RWPE2 (cell line): ENCODE results near the gene ICAM2.

Experiments used
- ATAC-seq: fragments of 200-7000 bp; cut with Tn5 transposase; 3 replicates; pipeline ENCODE4 v1.9.1; 2021; ENCODE audit warnings: low read depth
- DNase-seq: peaks from one replicate; pipeline ENCODE4 v3.0.0-alpha.2; 2020; ENCODE audit warnings: low spot score
- H3K27ac ChIP-seq: fragments of 450-650 bp; 2 replicates; pipeline ENCODE4 v1.5.1; 2017; ENCODE audit warnings: mild to moderate bottlenecking; ENCODE audit not compliant: poor library complexity, severe bottlenecking
- H3K27me3 ChIP-seq: fragments of 250-450 bp; sonication (Bioruptor Pico); 2 replicates; pipeline ENCODE4 v1.5.1; 2021; ENCODE audit warnings: mild to moderate bottlenecking, moderate library complexity; ENCODE audit not compliant: insufficient read depth, poor library complexity, severe bottlenecking
- H3K36me3 ChIP-seq: fragments of 250-450 bp; sonication (Bioruptor Pico); 2 replicates; pipeline ENCODE4 v1.5.1; 2020; ENCODE audit warnings: low read depth, mild to moderate bottlenecking, moderate library complexity
- H3K4me1 ChIP-seq: fragments of 250-450 bp; sonication (Bioruptor Pico); 2 replicates; pipeline ENCODE4 v1.5.1; 2021; ENCODE audit warnings: mild to moderate bottlenecking, moderate library complexity; ENCODE audit not compliant: insufficient read depth, poor library complexity, severe bottlenecking
- H3K4me3 ChIP-seq: fragments of 250-450 bp; sonication (Bioruptor Pico); 2 replicates; pipeline ENCODE4 v1.5.1; 2021; ENCODE audit warnings: mild to moderate bottlenecking, moderate library complexity; ENCODE audit not compliant: severe bottlenecking
- H3K9me3 ChIP-seq: fragments of 250-450 bp; sonication (Bioruptor Pico); 2 replicates; pipeline ENCODE4 v1.5.1; 2021; ENCODE audit warnings: mild to moderate bottlenecking, moderate library complexity; ENCODE audit not compliant: severe bottlenecking
- TF ChIP-seq, protein P1 (sequence below): fragments of 450-650 bp; IDR thresholded peaks from one replicate; pipeline ENCODE4 v1.5.1; 2017; ENCODE audit warnings: mild to moderate bottlenecking, moderate library complexity; ENCODE audit not compliant: poor library complexity, severe bottlenecking

ICAM2 gene

DNA sequence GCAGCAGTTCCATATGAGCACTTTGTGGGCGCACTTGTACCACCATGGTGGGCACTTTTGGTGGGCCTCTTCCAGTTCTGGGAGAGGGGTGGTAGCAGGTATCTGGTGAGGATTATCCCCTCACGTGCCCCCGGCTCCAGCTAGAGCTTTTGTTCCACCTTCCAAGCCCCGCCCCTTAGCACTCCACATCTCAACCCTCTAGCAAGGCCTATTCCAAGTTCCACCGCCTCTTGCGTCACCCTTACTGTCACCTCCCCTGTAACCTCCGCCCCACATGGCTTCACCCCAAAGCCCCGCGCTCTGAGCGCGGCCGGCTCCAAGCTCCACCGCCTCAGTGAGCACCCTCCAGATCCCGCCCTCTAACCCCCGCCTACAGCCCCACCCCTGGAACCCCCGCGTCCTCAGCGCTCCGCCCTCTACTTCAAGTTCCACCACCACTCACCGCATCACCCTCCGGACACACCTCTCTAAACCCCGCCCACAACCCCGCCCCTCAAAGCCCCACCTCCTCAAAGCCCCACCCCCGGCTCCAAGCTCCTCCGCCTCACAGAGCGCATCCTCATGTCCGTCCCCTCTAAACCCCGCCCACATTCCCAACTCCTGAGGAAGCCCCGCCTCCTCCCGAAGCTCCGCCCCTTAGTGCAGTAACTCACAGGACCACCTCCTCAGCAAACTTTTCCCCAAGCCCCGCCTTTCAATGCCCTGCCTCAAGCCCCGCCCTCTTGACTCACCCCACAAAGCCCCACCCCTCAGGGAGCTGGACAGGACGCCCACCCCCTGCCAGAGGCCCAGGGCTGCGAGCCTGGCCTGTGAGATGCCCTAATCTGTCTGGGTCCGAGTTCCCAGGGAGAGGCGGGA is 58.8 kb downstream of the ICAM2 start:
- Histone ChIP-seq H3K27me3 (no peaks in the 10 kb centered on the region), H3K4me3 (no peak overlapping the region), H3K9me3 (no peaks in the 10 kb centered on the region), H3K36me3 (no peaks in the 10 kb centered on the region), H3K27ac (no peak overlapping the region), H3K4me1 (no peaks in the 10 kb centered on the region)
- DNase-seq (no peak), ATAC-seq (peak; percentile 51)
- TF ChIP-seq, protein P1, sequence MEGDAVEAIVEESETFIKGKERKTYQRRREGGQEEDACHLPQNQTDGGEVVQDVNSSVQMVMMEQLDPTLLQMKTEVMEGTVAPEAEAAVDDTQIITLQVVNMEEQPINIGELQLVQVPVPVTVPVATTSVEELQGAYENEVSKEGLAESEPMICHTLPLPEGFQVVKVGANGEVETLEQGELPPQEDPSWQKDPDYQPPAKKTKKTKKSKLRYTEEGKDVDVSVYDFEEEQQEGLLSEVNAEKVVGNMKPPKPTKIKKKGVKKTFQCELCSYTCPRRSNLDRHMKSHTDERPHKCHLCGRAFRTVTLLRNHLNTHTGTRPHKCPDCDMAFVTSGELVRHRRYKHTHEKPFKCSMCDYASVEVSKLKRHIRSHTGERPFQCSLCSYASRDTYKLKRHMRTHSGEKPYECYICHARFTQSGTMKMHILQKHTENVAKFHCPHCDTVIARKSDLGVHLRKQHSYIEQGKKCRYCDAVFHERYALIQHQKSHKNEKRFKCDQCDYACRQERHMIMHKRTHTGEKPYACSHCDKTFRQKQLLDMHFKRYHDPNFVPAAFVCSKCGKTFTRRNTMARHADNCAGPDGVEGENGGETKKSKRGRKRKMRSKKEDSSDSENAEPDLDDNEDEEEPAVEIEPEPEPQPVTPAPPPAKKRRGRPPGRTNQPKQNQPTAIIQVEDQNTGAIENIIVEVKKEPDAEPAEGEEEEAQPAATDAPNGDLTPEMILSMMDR: no peak

DNA sequence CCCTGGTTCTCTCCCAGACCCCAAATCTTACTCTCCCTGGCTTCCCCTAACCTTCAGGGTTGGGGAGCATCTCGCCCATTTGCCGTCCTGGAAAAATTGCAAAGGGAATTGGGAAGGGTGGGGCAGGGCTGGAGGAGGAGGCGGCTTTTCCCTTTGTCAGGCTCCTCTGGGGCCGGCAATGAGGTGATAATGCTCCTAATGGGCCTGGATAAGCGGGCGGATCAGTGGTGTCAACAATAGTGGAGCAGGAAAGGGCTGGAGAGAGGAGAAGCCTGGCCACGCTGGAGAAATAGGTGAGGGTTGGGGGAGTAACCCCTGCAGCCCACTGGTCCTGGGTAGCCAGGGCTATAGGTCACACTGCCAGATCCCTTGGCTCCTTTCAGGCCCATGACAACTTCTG is 60.0 kb downstream of the ICAM2 start:
- no peak for ATAC-seq
- H3K4me1 ChIP-seq: no peaks in the 10 kb centered on the region
- no peak overlapping the region for H3K4me3 ChIP-seq
- DNase-seq: no peak
- H3K36me3 ChIP-seq: no peaks in the 10 kb centered on the region
- H3K9me3 ChIP-seq: no peaks in the 10 kb centered on the region
- no peak overlapping the region for H3K27ac ChIP-seq
- TF ChIP-seq, protein P1: no peak
- no peaks in the 10 kb centered on the region for H3K27me3 ChIP-seq

- TF ChIP-seq, protein P1: no peak
- H3K27ac ChIP-seq: no peak overlapping the region
- no peaks in the 10 kb centered on the region for H3K9me3 ChIP-seq
- H3K4me3 ChIP-seq: no peak overlapping the region
- H3K27me3 ChIP-seq: no peaks in the 10 kb centered on the region
- no peak for DNase-seq
- H3K36me3 ChIP-seq: no peaks in the 10 kb centered on the region
- ATAC-seq: no peak
- no peaks in the 10 kb centered on the region for H3K4me1 ChIP-seq
Observed at GRCh38 chr17:63960006-63960405, 60.4 kb downstream of the ICAM2 start.

- Histone ChIP-seq H3K27ac (no peak overlapping the region), H3K36me3 (no peaks in the 10 kb centered on the region), H3K27me3 (no peaks in the 10 kb centered on the region), H3K4me1 (no peaks in the 10 kb centered on the region), H3K4me3 (no peak overlapping the region), H3K9me3 (no peaks in the 10 kb centered on the region)
- DNase-seq (no peak), ATAC-seq (no peak)
- TF ChIP-seq, protein P1: no peak
Observed at GRCh38 chr17:63956296-63956920, 64.0 kb downstream of the ICAM2 start.

DNA sequence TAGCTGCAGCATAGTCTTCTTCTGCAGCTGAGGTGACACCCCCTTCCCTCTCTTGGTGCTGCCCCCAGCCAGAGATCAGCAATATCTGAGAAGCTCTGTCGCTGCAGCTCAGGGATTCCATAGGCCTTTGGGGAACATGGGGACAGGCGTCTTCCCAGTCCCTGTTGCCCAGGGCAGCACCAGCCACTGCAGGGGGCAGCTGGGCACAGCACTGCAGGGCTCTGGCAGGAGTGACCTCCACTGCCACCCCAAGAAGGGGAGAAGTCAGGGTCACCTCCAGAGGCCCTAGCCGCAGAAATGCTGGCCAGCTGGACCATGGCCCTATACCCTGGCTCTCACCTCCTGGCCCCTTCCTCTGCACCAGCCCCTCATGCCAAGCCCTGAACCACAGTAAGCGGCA is 64.6 kb downstream of the ICAM2 start:
- no peaks in the 10 kb centered on the region for H3K27me3 ChIP-seq
- TF ChIP-seq, protein P1: no peak
- DNase-seq (no peak), ATAC-seq (no peak)
- no peak overlapping the region for H3K4me3 ChIP-seq
- H3K4me1 ChIP-seq: no peaks in the 10 kb centered on the region
- no peak overlapping the region for H3K27ac ChIP-seq
- H3K36me3 ChIP-seq: no peaks in the 10 kb centered on the region
- H3K9me3 ChIP-seq: no peaks in the 10 kb centered on the region
